ENCODE data around the gene KCNJ15. TPM values are rescaled to one million over a fixed set of nuclear protein-coding genes. Genes with fewer than 3 reads are reported as not detected.

Gene KCNJ15
- total and polyA plus RNA-seq, 2 of the 4 experiments (the other 2 are of a cell fraction): under 0.01 to 0.07 TPM

- no peaks in the 10 kb centered on the region for H3K79me1 ChIP-seq (ENCODE audit: low read depth in 1 of 2, low read length in 2 of 2)
- H3K27ac ChIP-seq (ENCODE audit: insufficient read depth, low read length): peak overlapping the region; percentile 21; the same call in 1 of the 2 replicates
- H3K4me1 ChIP-seq (ENCODE audit: control insufficient read depth, insufficient read depth, low read length): peaks cover 8% of the 10 kb centered on the region
- H3K23ac ChIP-seq (ENCODE audit: low read depth, low read length): no peak overlapping the region
- peak overlapping the region; percentile 6; the same call in 1 of the 2 replicates for H3K18ac ChIP-seq (ENCODE audit: low read depth, low read length)
- intact Hi-C loops (cut with micrococcal nuclease): no loop called here
- H3K56ac ChIP-seq (ENCODE audit: extremely low read depth, insufficient read depth, low read length): peak overlapping the region; percentile 11; the same call in 1 of the 2 replicates
- peak overlapping the region; percentile 74; the same call in 1 of the 2 replicates for H3K4ac ChIP-seq (ENCODE audit: low read depth, low read length)
- H3K4me2 ChIP-seq (ENCODE audit: low read depth, low read length): peak overlapping the region; percentile 78; the same call in 1 of the 2 replicates
- peak overlapping the region; percentile 0; the same call in 1 of the 3 replicates for H2BK15ac ChIP-seq (ENCODE audit: low read depth, low read length)
- in situ Hi-C loops (cut with MboI; ENCODE audit: low sequenced_read_pairs): no loop called here
- ATAC-seq (ENCODE audit: low read depth) (peak; percentile 74), DNase-seq (peak; percentile 99)
- H4K8ac ChIP-seq (ENCODE audit: low read depth in 2 of 2, low read length in 2 of 2): 0 out of 4 replicates have a peak overlapping the region, but pooled peaks of 1 of the 2 experiments have one; percentile 4
- peak overlapping the region; percentile 6; the same call in 1 of the 2 replicates for H2BK120ac ChIP-seq (ENCODE audit: low read depth, low read length)
- H3K14ac ChIP-seq (replicated peaks; ENCODE audit: low read depth, low read length): no peak overlapping the region
- H3K4me3 ChIP-seq (ENCODE audit: insufficient read depth, low read depth, low read length): no peak overlapping the region
- CTCF ChIA-PET: interaction anchor here (0.7 to 1.0 kb wide), 3 partner anchors 9 to 48 kb away, joined by 3 to 4 read pairs (median 3); no protein-coding TSS in a partner anchor
- no peak overlapping the region for H3K9ac ChIP-seq (ENCODE audit: low read depth, low read length)
- peak overlapping the region; percentile 5; the same call in 1 of the 2 replicates for H4K5ac ChIP-seq (ENCODE audit: low read depth, low read length)
- H3K36me3 ChIP-seq (ENCODE audit: control insufficient read depth, insufficient read depth, low read length): no peaks in the 10 kb centered on the region
- dilution Hi-C loops (cut with HindIII; ENCODE audit: low sequenced_read_pairs, unreplicated experiment): no loop called here
- TF ChIP-seq FOS (IDR thresholded peaks at IDR 0.05; ENCODE audit: low read depth, low read length) (peak; percentile 50), RAD21 (IDR thresholded peaks at IDR 0.05; ENCODE audit: low read length) (peak; percentile 2; the same call in 1 of the 2 replicates), MAZ (IDR thresholded peaks at IDR 0.05; ENCODE audit: borderline replicate concordance, low read depth, low read length) (no peak), MAFK (IDR thresholded peaks at IDR 0.05; ENCODE audit: low read depth, low read length) (no peak), CEBPB (IDR thresholded peaks at IDR 0.05; ENCODE audit: low read depth, low read length) (peak; percentile 97), BHLHE40 (IDR thresholded peaks at IDR 0.05; ENCODE audit: low read depth, low read length) (peak; percentile 36; the same call in 1 of the 2 replicates), CHD1 (IDR thresholded peaks at IDR 0.05; ENCODE audit: low read depth, low read length) (no peak), POLR2A (IDR thresholded peaks at IDR 0.05; ENCODE audit: low read depth, low read length) (peak; percentile 20; the same call in 1 of the 2 replicates), ELK1 (IDR thresholded peaks at IDR 0.05; ENCODE audit: borderline replicate concordance, low read depth, low read length) (no peak)
- peaks cover 14% of the 10 kb centered on the region for H3K9me1 ChIP-seq (ENCODE audit: insufficient read depth, low read length)
- H4K20me1 ChIP-seq (ENCODE audit: insufficient read depth, low read length): no peaks in the 10 kb centered on the region; the same call in 1 of the 2 replicates
- peak overlapping the region; percentile 1; the same call in 1 of the 2 replicates for H2BK20ac ChIP-seq (ENCODE audit: low read depth, low read length)
- no CpG with 5 or more reads among the region's 7 CpGs for WGBS, 2 experiments (ENCODE audit: extremely low coverage in 2 of 2, insufficient read length in 1 of 2)
- POLR2A ChIA-PET (ENCODE audit: unreplicated experiment): interaction anchor here (0.5 to 0.6 kb wide), 2 partner anchors 133 to 479 kb away, joined by 3 to 5 read pairs; no protein-coding TSS in a partner anchor
- H3K27me3 ChIP-seq (ENCODE audit: control insufficient read depth, insufficient read depth, low read length): no peaks in the 10 kb centered on the region
- no peak overlapping the region for H2AFZ ChIP-seq (replicated peaks; ENCODE audit: low read length, poor library complexity)
- no peaks in the 10 kb centered on the region for H3K9me3 ChIP-seq (ENCODE audit: control insufficient read depth, insufficient read depth, low read length)
- no TSS peak for BruUV-seq (replicated peaks)
- H2AK9ac ChIP-seq (replicated peaks; ENCODE audit: low read depth, low read length, poor library complexity): no peak overlapping the region
- H2AK5ac ChIP-seq (ENCODE audit: low read depth, low read length): no peak overlapping the region
- H4K91ac ChIP-seq (ENCODE audit: insufficient read depth, low read depth, low read length): no peak overlapping the region
- H2BK5ac ChIP-seq (ENCODE audit: low read depth, low read length, poor library complexity, severe bottlenecking): peak overlapping the region; percentile 61
Observed at GRCh38 chr21:38306433-38307141, 49.8 kb downstream of the KCNJ15 start.

Data from IMR-90 (cell line).